Endothelial cell of umbilical vein (primary cell): Measurements from ENCODE around the gene ADAMTSL3. TPM values are rescaled to one million over a fixed set of nuclear protein-coding genes. Genes with fewer than 3 reads are reported as not detected.

ENCODE experiments used
- BruUV-seq: library from RNA; stranded (reverse); fragments of 400-500 nt; replicated peaks from 2 replicates; lab custom pipeline; 2021; lab: Mats Ljungman, UMichigan
- CTCF ChIA-PET: fragments of 300-600, 350-600 bp; sonication (Branson Sonifier 250); formaldehyde crosslinking; loops from one replicate; lab custom pipeline; 2021; ENCODE audit warnings: antibody characterized with exemption, inconsistent platforms; lab: Charles Lee
- POLR2A ChIA-PET: fragments of 300-600, 350-600 bp; sonication (Branson Sonifier 250); formaldehyde crosslinking; loops from one replicate; lab custom pipeline; 2021; ENCODE audit warnings: antibody characterized with exemption, inconsistent platforms; lab: Charles Lee
- DNase-seq: peaks from one replicate; pipeline ENCODE4 v3.0.0-alpha.2; 2011; ENCODE audit warnings: low read depth, low spot score
- FAIRE-seq: peaks from 2 replicates; lab custom pipeline; 2011; peaks lifted over from hg19 to GRCh38; lab: Jason Lieb, UNC
- H2AFZ ChIP-seq: 2 replicates; pipeline ENCODE4 v1.6.0; 2012; ENCODE audit warnings: low read depth, low read length, control low read depth, inconsistent platforms
- H3K27ac ChIP-seq: 2 replicates; pipeline ENCODE4 v1.5.1; 2011; ENCODE audit warnings: low read depth, mild to moderate bottlenecking, control low read depth, low read length, moderate library complexity; ENCODE audit not compliant: insufficient read depth
- H3K27me3 ChIP-seq, 2 experiments: 2 replicates each; pipeline versions ENCODE4 v1.6.0 to v1.6.1; 2011; ENCODE audit warnings: low read length in 2 of 2, mixed read lengths in 1 of 2; ENCODE audit not compliant: control insufficient read depth in 2 of 2, insufficient read depth in 2 of 2
- H3K36me3 ChIP-seq, 2 experiments: 2 replicates in 1 of 2; 3 replicates in 1 of 2; pipeline ENCODE4 v1.5.1; 2011; ENCODE audit warnings: low read length in 2 of 2, mild to moderate bottlenecking in 1 of 2, moderate library complexity in 1 of 2; ENCODE audit not compliant: control insufficient read depth in 2 of 2, insufficient read depth in 2 of 2; ENCODE audit errors: extremely low read depth in 1 of 2
- H3K4me1 ChIP-seq: 3 replicates; pipeline ENCODE4 v1.5.1; 2011; ENCODE audit warnings: mild to moderate bottlenecking, low read length; ENCODE audit not compliant: control insufficient read depth, insufficient read depth; ENCODE audit errors: extremely low read depth
- H3K4me2 ChIP-seq: 2 replicates; pipeline ENCODE4 v1.6.1; 2011; ENCODE audit warnings: low read length, control low read depth, mixed read lengths; ENCODE audit not compliant: insufficient read depth
- H3K4me3 ChIP-seq, 3 experiments: fragments of 200-600 bp in 1 of 3; sonication (generic), shearing (Covaris generic) in 1 of 3; replicated peaks in 1 of 3; 2 replicates each; pipeline ENCODE4 v1.5.1; 2011 to 2016; ENCODE audit warnings: control low read depth in 3 of 3, low read length in 3 of 3, mild to moderate bottlenecking in 2 of 3, inconsistent platforms in 1 of 3, low read depth in 1 of 3, moderate library complexity in 1 of 3; ENCODE audit not compliant: insufficient read depth in 1 of 3
- H3K79me2 ChIP-seq: 2 replicates; pipeline ENCODE4 v1.6.0; 2012; ENCODE audit warnings: low read length, inconsistent platforms; ENCODE audit not compliant: control insufficient read depth, insufficient read depth
- H3K9ac ChIP-seq: replicated peaks from 2 replicates; pipeline ENCODE3; 2011; ENCODE audit warnings: low read length, control low read depth; ENCODE audit not compliant: insufficient read depth; ENCODE audit errors: extremely low read depth
- H3K9me1 ChIP-seq: replicated peaks from 3 replicates; pipeline ENCODE4 v1.6.0; 2011; ENCODE audit warnings: mild to moderate bottlenecking, low read length; ENCODE audit not compliant: control insufficient read depth, insufficient read depth; ENCODE audit errors: extremely low read depth
- H3K9me3 ChIP-seq: replicated peaks from 2 replicates; pipeline ENCODE4 v1.5.1; 2012; ENCODE audit warnings: low read length, inconsistent platforms; ENCODE audit not compliant: control insufficient read depth, insufficient read depth
- H4K20me1 ChIP-seq: replicated peaks from 2 replicates; pipeline ENCODE3; 2011; ENCODE audit warnings: mild to moderate bottlenecking, low read length; ENCODE audit not compliant: control insufficient read depth, insufficient read depth; ENCODE audit errors: extremely low read depth
- EZH2 ChIP-seq: IDR thresholded peaks from 2 replicates; pipeline ENCODE4 v1.6.1; 2012; ENCODE audit warnings: borderline replicate concordance, low read depth, mild to moderate bottlenecking, moderate library complexity, low read length, inconsistent platforms; ENCODE audit not compliant: severe bottlenecking
- FOS ChIP-seq: IDR thresholded peaks from 2 replicates; pipeline ENCODE4 v1.6.1; 2011; ENCODE audit warnings: mild to moderate bottlenecking, low read length, moderate library complexity, borderline replicate concordance; ENCODE audit not compliant: insufficient read depth
- dilution Hi-C: fragments of 300-500 bp; cut with MboI; formaldehyde crosslinking; loops from one replicate; pipeline ENCODE4 v1.15.0; 2019; ENCODE audit warnings: low sequenced_read_pairs; ENCODE audit not compliant: extremely low pct_ligation_motif_present
- intact Hi-C: fragments of 100-400 bp; cut with micrococcal nuclease; formaldehyde crosslinking; loops from one replicate; pipeline ENCODE4 v1.10.0; 2022
- polyA plus RNA-seq, 4 experiments: library from polyadenylated mRNA; depleted of rRNA in 3 of 4; stranded (reverse) in 3 of 4; unstranded in 1 of 4; fragments of >200 nt; gene quantifications; 2 replicates each; pipeline versions ENCODE4 v1.2.1 to v1.2.3, GENCODE V29; 2011 to 2012; ENCODE audit warnings: missing spikeins in 1 of 4
- total RNA-seq: library from RNA; stranded (reverse); gene quantifications from 2 replicates; pipeline ENCODE4 v1.2.3, GENCODE V29; 2021
- TF ChIP-seq, protein P1 (sequence below), 2 donors: IDR thresholded peaks; 1 replicate in 1 of 2; 2 replicates in 1 of 2; pipeline ENCODE4 v1.5.1; 2011; ENCODE audit warnings: low read length in 2 of 2, mild to moderate bottlenecking in 2 of 2, moderate library complexity in 2 of 2, control low read depth in 1 of 2, inconsistent platforms in 1 of 2, low read depth in 1 of 2; ENCODE audit not compliant: insufficient read depth in 1 of 2; ENCODE audit errors: extremely low read depth in 1 of 2

ADAMTSL3 gene
- total and polyA plus RNA-seq, 2 donors (not counting 3 experiments of a cell fraction or from before 2014, with no cell fraction given), result not detected

DNA sequence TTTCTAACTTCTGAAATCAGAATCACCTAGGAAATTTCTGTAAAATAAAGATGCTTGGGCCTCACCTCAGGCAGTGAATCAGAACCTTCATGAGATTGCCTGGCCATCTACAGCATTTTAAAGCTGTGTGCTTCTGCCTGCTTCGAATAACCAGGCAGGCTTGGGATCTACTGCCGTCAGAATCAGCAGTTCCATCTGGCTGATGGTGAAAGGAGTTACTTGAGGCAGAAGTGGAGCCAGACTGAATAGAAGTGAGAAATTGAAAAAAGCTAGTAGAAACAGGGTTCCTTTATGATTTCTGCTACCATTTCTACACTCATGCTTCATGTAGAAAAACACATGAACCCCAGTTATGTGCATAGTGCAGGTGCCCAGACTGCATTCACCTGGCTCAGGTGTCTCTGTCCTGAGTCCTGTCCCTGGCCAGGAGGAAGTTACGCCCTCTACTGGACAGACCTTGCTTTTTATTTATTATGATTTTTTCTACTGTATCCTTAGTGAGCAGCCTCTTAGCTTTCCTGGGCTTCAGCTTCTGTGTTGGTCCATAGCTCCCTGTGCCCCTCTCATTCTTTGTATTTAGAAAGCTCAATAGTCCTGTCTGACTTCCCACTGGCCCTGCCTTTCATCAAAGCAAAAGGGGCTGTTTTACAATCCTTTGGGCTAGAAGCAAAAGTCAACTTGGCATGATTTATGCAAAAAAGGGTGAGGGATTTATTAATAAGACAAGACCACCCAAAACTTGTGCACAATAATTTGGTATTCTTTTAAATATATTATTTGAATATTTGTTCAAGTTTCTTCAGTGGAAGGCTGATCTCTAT is 380.9 kb downstream of the ADAMTSL3 start:
- H3K9ac ChIP-seq, result no peak overlapping the region
- H3K27me3 ChIP-seq, result no peaks in the 10 kb centered on the region
- no peaks in the 10 kb centered on the region for H3K9me3 ChIP-seq
- DNase-seq (no peak), FAIRE-seq (no peak)
- no peak overlapping the region for H2AFZ ChIP-seq
- TF ChIP-seq, protein P1, sequence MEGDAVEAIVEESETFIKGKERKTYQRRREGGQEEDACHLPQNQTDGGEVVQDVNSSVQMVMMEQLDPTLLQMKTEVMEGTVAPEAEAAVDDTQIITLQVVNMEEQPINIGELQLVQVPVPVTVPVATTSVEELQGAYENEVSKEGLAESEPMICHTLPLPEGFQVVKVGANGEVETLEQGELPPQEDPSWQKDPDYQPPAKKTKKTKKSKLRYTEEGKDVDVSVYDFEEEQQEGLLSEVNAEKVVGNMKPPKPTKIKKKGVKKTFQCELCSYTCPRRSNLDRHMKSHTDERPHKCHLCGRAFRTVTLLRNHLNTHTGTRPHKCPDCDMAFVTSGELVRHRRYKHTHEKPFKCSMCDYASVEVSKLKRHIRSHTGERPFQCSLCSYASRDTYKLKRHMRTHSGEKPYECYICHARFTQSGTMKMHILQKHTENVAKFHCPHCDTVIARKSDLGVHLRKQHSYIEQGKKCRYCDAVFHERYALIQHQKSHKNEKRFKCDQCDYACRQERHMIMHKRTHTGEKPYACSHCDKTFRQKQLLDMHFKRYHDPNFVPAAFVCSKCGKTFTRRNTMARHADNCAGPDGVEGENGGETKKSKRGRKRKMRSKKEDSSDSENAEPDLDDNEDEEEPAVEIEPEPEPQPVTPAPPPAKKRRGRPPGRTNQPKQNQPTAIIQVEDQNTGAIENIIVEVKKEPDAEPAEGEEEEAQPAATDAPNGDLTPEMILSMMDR (IDR thresholded peaks at IDR 0.05; ENCODE audit: extremely low read depth in 1 of 2, insufficient read depth in 1 of 2, low read depth in 1 of 2, low read length in 2 of 2), result peak in 1 of 2 donors; percentile 11
- TF ChIP-seq EZH2, result no peak
- no peaks in the 10 kb centered on the region for H3K79me2 ChIP-seq
- no TSS peak for BruUV-seq
- H3K4me1 ChIP-seq, result no peaks in the 10 kb centered on the region
- no peaks in the 10 kb centered on the region for H3K9me1 ChIP-seq
- H3K27ac ChIP-seq, result no peak overlapping the region
- POLR2A ChIA-PET, result no interaction called here
- no peaks in the 10 kb centered on the region for H3K36me3 ChIP-seq
- CTCF ChIA-PET, result no interaction called here
- no peaks in the 10 kb centered on the region for H4K20me1 ChIP-seq
- dilution Hi-C loops (no loop called here), intact Hi-C loops (loop anchor here (1.0 to 10.0 kb wide), 2 partner anchors 469 to 590 kb away; partner anchors contain the start of gene SH3GL3)
- no peak overlapping the region for H3K4me3 ChIP-seq
- no peak overlapping the region for H3K4me2 ChIP-seq

DNA sequence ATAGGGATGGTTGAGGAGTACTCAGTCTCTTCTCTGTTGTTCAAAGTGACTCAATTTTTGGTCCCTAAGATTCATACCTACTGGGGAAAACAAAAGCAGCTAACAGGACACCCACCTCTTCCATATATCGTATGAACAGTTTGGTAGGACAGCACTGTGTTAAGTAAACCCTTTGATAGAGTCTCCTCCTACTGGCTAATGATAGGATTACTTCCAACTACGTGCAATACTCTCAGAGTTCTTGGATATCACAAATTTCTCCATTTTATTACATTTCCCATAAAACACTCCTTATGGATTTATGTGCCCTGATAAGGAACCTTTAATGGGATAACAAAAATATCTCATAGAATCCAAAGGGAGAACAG is 381.5 kb downstream of the ADAMTSL3 start:
- intact Hi-C loops, result loop anchor here (1.0 to 10.0 kb wide), 2 partner anchors 470 to 591 kb away; partner anchors contain the start of gene SH3GL3
- Histone ChIP-seq H3K4me3 (no peak overlapping the region), H4K20me1 (no peaks in the 10 kb centered on the region), H3K27ac (no peak overlapping the region), H2AFZ (no peak overlapping the region), H3K4me2 (no peak overlapping the region), H3K9ac (no peak overlapping the region), H3K9me3 (no peaks in the 10 kb centered on the region), H3K36me3 (no peaks in the 10 kb centered on the region), H3K79me2 (no peaks in the 10 kb centered on the region), H3K4me1 (no peaks in the 10 kb centered on the region), H3K9me1 (no peaks in the 10 kb centered on the region), H3K27me3 (no peaks in the 10 kb centered on the region)
- DNase-seq (no peak), FAIRE-seq (no peak)
- dilution Hi-C loops, result no loop called here
- TF ChIP-seq, protein P1 (IDR thresholded peaks at IDR 0.05; ENCODE audit: extremely low read depth in 1 of 2, insufficient read depth in 1 of 2, low read depth in 1 of 2, low read length in 2 of 2), result peak in 1 of 2 donors; percentile 7
- no peak for TF ChIP-seq FOS
- no TSS peak for BruUV-seq
- ChIA-PET CTCF (no interaction called here), POLR2A (no interaction called here)
